AG09319 (cell line): Measurements from ENCODE around the gene ITM2A.

Experiments
- DNase-seq: peaks from one replicate; pipeline ENCODE4 v3.0.0-alpha.2; 2010; ENCODE audit warnings: low read depth; ENCODE audit errors: extremely low read depth
- TF ChIP-seq, protein P1 (sequence below): IDR thresholded peaks from 2 replicates; pipeline ENCODE4 v1.5.1; 2011; ENCODE audit warnings: low read depth, mild to moderate bottlenecking, inconsistent platforms, low read length, moderate library complexity

ITM2A gene

GRCh38 chrX:79366556-79366872, 620 bp downstream of the ITM2A start:
- no peak for DNase-seq

GRCh38 chrX:79365591-79365990, 1.5 kb downstream of the ITM2A start:
- TF ChIP-seq, protein P1, sequence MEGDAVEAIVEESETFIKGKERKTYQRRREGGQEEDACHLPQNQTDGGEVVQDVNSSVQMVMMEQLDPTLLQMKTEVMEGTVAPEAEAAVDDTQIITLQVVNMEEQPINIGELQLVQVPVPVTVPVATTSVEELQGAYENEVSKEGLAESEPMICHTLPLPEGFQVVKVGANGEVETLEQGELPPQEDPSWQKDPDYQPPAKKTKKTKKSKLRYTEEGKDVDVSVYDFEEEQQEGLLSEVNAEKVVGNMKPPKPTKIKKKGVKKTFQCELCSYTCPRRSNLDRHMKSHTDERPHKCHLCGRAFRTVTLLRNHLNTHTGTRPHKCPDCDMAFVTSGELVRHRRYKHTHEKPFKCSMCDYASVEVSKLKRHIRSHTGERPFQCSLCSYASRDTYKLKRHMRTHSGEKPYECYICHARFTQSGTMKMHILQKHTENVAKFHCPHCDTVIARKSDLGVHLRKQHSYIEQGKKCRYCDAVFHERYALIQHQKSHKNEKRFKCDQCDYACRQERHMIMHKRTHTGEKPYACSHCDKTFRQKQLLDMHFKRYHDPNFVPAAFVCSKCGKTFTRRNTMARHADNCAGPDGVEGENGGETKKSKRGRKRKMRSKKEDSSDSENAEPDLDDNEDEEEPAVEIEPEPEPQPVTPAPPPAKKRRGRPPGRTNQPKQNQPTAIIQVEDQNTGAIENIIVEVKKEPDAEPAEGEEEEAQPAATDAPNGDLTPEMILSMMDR, result no peak
- DNase-seq, result no peak

More at GRCh38 chrX:79366556-79366872, 620 bp downstream of the ITM2A start:
- TF ChIP-seq, protein P1, result no peak

DNA sequence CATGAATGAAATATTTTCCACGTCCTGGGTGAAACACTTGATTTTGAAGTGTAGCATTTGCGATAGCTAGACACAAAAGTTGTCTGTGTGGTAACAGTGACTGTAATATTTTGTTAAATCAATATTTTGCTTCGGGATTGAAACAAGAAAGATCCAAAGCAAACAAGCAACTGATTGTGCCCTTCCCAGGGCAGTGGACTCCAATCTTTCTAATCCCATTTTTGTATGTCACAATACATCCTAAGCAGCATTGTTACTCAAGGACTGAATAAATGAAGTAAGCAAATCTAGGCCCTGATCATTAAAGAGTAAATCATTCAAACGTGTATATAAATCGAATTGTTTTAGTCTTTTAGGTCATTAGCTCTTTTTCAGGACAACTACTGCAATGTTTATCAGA, 2.8 kb downstream of the ITM2A start:
- TF ChIP-seq, protein P1, result no peak
- no peak for DNase-seq

DNA sequence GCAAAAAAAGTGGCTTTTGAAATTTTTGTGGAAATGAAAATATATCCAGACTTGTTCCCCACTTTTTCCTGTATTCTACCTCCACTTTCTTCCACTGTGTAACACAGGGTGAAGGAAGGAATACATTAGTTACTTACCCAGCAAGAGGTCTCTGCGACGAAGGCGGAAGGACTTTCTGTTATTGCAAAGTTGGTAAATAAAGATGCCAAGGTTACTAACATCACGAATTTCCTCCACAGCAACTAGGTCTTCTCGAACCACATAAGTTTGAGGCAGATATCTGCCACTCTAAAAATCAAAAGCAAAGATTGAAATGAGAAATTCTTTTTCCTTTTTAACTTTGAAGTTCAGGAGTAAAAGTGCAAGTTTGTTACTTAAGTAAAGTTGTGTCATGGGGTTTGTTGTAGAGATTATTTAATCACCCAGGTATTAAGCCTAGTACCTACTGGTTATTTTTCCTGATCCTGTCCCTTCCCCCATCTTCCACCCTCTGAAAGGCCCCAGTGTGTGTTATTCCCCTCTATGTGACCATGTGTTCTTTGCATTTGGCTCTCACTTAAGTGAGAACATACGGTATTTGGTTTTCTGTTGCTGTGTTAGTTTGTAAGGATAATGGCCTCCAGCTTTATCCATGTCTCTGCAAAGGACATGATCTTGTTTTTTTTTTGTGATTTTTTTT, 5.8 kb downstream of the ITM2A start:
- no peak for DNase-seq
- TF ChIP-seq, protein P1, result no peak

GRCh38 chrX:79336869-79337815, 30.0 kb downstream of the ITM2A start:
- TF ChIP-seq, protein P1, result no peak
- no peak for DNase-seq

DNA sequence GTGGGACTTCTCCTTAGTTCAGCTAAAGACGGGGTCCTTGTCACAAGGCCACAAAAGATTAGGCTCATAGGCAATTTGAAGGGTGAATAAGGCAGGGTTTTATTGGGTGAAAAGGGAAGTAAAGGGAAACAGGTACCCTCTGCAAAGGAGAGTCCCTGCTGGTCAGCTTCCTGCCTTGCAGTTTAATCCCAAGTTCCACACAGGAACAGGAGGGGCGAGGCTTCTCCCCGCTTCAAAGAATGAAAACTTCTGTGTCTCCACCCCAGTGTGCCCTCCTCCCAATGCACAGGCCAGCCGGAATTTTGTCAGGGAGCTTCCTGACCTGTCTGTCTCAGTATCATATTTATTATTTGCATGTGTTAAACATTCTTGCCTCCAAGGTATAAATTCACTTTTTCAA, 37.1 kb downstream of the ITM2A start:
- no peak for DNase-seq

More for the DNA sequence above, 37.1 kb downstream of the ITM2A start:
- TF ChIP-seq, protein P1, result no peak
